ENCODE results near the gene TAMALIN.

DNA sequence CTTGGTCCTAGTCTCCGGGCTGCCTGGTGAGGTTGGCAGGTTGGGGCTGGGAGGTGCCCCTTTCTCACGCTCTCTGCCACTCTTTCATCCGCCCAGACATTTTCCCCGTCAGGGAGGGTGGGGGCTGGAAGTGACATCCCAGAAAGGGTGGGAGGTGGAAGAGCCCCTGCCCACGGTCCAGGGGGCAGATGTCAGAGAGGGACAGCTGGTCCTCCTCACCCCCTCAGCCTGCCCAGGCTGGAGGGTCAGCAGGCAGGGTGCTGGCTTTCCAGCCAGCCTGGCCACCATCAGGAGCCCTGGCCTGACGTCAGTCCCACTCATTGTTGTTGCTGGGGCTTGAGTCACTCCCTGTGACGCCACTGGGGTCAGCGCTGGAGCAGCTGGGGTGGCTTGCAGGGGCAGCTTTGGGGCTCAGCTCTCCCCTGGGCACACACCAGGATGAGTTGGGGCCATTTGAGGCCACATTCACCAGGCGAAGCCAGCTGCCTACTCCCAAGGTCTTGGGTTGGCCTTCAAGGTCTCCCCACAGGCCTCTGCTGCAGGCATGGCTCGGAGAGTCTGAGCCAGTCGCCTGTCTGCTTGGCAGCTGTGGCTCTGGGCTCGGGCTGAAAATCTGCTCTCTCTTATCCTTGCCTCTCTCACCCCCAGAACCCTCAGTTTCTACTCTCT, 57.4 kb downstream of the TAMALIN start:
- no peak for TF ChIP-seq EZH2 (IDR thresholded peaks at IDR 0.05)
- TF ChIP-seq POLR2AphosphoS5 (IDR thresholded peaks at IDR 0.05; ENCODE audit: borderline replicate concordance, low read depth, low read length) = no peak
